ENCODE data around the gene WDR54. TPM values are rescaled to one million over a fixed set of nuclear protein-coding genes. Genes with fewer than 3 reads are reported as not detected.

The WDR54 gene
- total RNA-seq, 1 experiment from 2014 or later = 54.9 TPM

DNA sequence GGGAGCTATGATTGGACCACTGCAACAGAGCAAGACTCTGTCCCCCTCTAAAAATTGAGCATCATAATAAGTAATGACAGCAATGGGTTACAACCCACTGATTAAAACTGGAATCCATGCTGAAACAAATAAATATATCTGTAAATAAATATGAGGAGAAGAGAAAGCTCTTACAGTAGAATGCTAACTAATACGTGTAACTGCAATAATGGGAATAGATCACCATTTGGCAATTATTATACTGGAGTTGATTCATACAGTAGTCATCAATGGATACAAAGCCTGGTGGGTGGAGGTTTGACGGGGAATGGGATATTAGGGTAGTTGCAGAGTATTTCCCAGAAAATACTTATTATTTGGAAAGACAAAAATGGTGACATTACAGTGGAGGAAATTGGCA is 27.2 kb downstream of the WDR54 start:
- CTCF ChIA-PET = no interaction called here
- POLR2A ChIA-PET = interaction anchor here (1.2 kb wide), 1 partner anchor 8 kb away, joined by 3 read pairs; no protein-coding TSS in a partner anchor
- Histone ChIP-seq H3K36me3 (ENCODE audit: control insufficient read depth in 1 of 2, insufficient read depth in 2 of 2, low read length in 2 of 2) (no peaks in the 10 kb centered on the region), H3K27me3 (ENCODE audit: insufficient read depth, low read length) (no peaks in the 10 kb centered on the region), H3K9me3 (ENCODE audit: control insufficient read depth in 1 of 2, insufficient read depth in 1 of 2, low read depth in 1 of 2, low read length in 2 of 2) (no peaks in the 10 kb centered on the region), H3K9ac (ENCODE audit: low read length) (no peak overlapping the region), H3K4me3 (replicated peaks in 1 of 2; ENCODE audit: low read depth in 1 of 2, low read length in 2 of 2) (no peak overlapping the region), H3K9me2 (ENCODE audit: insufficient read depth) (no peaks in the 10 kb centered on the region), H3K27ac (ENCODE audit: low read depth, low read length) (no peak overlapping the region), H4K20me1 (ENCODE audit: insufficient read depth) (no peaks in the 10 kb centered on the region), H3K4me2 (ENCODE audit: low read length) (no peak overlapping the region), H2AFZ (ENCODE audit: low read depth, low read length, poor library complexity, severe bottlenecking) (no peak overlapping the region), H3K4me1 (ENCODE audit: control insufficient read depth in 1 of 2, insufficient read depth in 2 of 2, low read length in 2 of 2) (peaks cover 12 to 25% of the 10 kb centered on the region in 2 experiments), H3K79me2 (ENCODE audit: insufficient read depth, low read length) (no peaks in the 10 kb centered on the region)
- TF ChIP-seq JUND (IDR thresholded peaks at IDR 0.05) = no peak
- TF ChIP-seq SRF (IDR thresholded peaks at IDR 0.05; ENCODE audit: low read depth) = no peak
- TF ChIP-seq, protein P1, sequence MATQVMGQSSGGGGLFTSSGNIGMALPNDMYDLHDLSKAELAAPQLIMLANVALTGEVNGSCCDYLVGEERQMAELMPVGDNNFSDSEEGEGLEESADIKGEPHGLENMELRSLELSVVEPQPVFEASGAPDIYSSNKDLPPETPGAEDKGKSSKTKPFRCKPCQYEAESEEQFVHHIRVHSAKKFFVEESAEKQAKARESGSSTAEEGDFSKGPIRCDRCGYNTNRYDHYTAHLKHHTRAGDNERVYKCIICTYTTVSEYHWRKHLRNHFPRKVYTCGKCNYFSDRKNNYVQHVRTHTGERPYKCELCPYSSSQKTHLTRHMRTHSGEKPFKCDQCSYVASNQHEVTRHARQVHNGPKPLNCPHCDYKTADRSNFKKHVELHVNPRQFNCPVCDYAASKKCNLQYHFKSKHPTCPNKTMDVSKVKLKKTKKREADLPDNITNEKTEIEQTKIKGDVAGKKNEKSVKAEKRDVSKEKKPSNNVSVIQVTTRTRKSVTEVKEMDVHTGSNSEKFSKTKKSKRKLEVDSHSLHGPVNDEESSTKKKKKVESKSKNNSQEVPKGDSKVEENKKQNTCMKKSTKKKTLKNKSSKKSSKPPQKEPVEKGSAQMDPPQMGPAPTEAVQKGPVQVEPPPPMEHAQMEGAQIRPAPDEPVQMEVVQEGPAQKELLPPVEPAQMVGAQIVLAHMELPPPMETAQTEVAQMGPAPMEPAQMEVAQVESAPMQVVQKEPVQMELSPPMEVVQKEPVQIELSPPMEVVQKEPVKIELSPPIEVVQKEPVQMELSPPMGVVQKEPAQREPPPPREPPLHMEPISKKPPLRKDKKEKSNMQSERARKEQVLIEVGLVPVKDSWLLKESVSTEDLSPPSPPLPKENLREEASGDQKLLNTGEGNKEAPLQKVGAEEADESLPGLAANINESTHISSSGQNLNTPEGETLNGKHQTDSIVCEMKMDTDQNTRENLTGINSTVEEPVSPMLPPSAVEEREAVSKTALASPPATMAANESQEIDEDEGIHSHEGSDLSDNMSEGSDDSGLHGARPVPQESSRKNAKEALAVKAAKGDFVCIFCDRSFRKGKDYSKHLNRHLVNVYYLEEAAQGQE (IDR thresholded peaks at IDR 0.05; ENCODE audit: low read depth) = no peak
- TF ChIP-seq ZFX (IDR thresholded peaks at IDR 0.05) = no peak
- no peak for TF ChIP-seq SP1 (IDR thresholded peaks at IDR 0.05; ENCODE audit: low read depth)
- TF ChIP-seq, protein P2, sequence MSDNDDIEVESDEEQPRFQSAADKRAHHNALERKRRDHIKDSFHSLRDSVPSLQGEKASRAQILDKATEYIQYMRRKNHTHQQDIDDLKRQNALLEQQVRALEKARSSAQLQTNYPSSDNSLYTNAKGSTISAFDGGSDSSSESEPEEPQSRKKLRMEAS (IDR thresholded peaks at IDR 0.05) = no peak
- no peak for TF ChIP-seq EZH2phosphoT487 (IDR thresholded peaks at IDR 0.05; ENCODE audit: borderline replicate concordance)
- TF ChIP-seq POLR2A (IDR thresholded peaks at IDR 0.05; ENCODE audit: borderline replicate concordance, extremely low read depth, insufficient read depth, insufficient read length) = no peak
- no peak for TF ChIP-seq CBX3 (IDR thresholded peaks at IDR 0.05; ENCODE audit: low read depth)
- no peak for TF ChIP-seq CEBPB (IDR thresholded peaks at IDR 0.05; ENCODE audit: low read depth)
- no peak for TF ChIP-seq ZNF274 (IDR thresholded peaks at IDR 0.05; ENCODE audit: low read depth, low read length)
- no peak for TF ChIP-seq POLR2AphosphoS5 (IDR thresholded peaks at IDR 0.05; ENCODE audit: low read depth, low read length)
- no peak for TF ChIP-seq EGR1 (IDR thresholded peaks at IDR 0.05; ENCODE audit: low read depth)
- TF ChIP-seq EZH2 (IDR thresholded peaks at IDR 0.05) = no peak
- intact Hi-C loops (cut with micrococcal nuclease) = no loop called here
- BruUV-seq (replicated peaks) = no TSS peak
- DNase-seq (ENCODE audit: low read depth, low spot score) (no peak), ATAC-seq (no peak)
- RAD21 ChIA-PET (ENCODE audit: low non-redundant PET in 1 of 2, low total read pairs in 2 of 2, uncharacterized antibody in 2 of 2, unreplicated experiment in 2 of 2) = no interaction called here

All from HCT116 (cell line).